Muscle of arm (tissue), 12 donors: ENCODE results near the gene STK24. TPM values are rescaled to one million over a fixed set of nuclear protein-coding genes. Genes with fewer than 3 reads are reported as not detected.
"Not testable (repeated sequence)": the region's sequence is repeated elsewhere in the genome, so short reads cannot be mapped to it uniquely, and the experiment has no call there.

Source experiments
- DNase-seq: peaks from one replicate; pipeline ENCODE4 v3.0.0-alpha.2; 2013
- polyA plus RNA-seq, 12 donors: library from polyadenylated mRNA; unstranded; fragments of 120-200 nt; gene quantifications; one replicate each; pipeline ENCODE4 v1.2.1, GENCODE V29; 2013; ENCODE audit not compliant: insufficient read length in 12 of 12

The STK24 gene
- polyA plus RNA-seq, 12 donors = 41.5 to 115 (median 46.2) TPM; not detected in 1

- no peak for DNase-seq
Measured at GRCh38 chr13:98585946-98586345, 9.0 kb upstream of the STK24 start.

- DNase-seq = no peak
Measured at GRCh38 chr13:98585398-98585754, 8.5 kb upstream of the STK24 start.

- DNase-seq = no peak
Measured at GRCh38 chr13:98584668-98585397, 7.9 kb upstream of the STK24 start.

- DNase-seq = no peak
Measured at GRCh38 chr13:98582947-98583346, 6.0 kb upstream of the STK24 start.

- no peak for DNase-seq
Measured at GRCh38 chr13:98581971-98582702, 5.2 kb upstream of the STK24 start.

GRCh38 chr13:98581381-98581780 lies 4.5 kb upstream of the STK24 start:
- DNase-seq = no peak

- no peak for DNase-seq
Measured at GRCh38 chr13:98580420-98580819, 3.5 kb upstream of the STK24 start.

- DNase-seq = no peak
Measured at GRCh38 chr13:98577836-98578285, 954 bp upstream of the STK24 start.

- no peak for DNase-seq
Measured at GRCh38 chr13:98576200-98576945, 534 bp downstream of the STK24 start.

GRCh38 chr13:98575904-98576199 lies 1.1 kb downstream of the STK24 start:
- peak; percentile 41 for DNase-seq

GRCh38 chr13:98575009-98575903 lies 1.7 kb downstream of the STK24 start:
- peak; percentile 25 for DNase-seq

- DNase-seq = no peak
Measured at GRCh38 chr13:98571955-98572662, 4.8 kb downstream of the STK24 start.

GRCh38 chr13:98570929-98571372 lies 6.0 kb downstream of the STK24 start:
- peak; percentile 30 for DNase-seq

GRCh38 chr13:98569494-98570367 lies 7.2 kb downstream of the STK24 start:
- DNase-seq = not testable (repeated sequence)

- DNase-seq = no peak
Measured at GRCh38 chr13:98568918-98569317, 8.0 kb downstream of the STK24 start.

GRCh38 chr13:98567140-98567539 lies 9.8 kb downstream of the STK24 start:
- no peak for DNase-seq

GRCh38 chr13:98565726-98566565 lies 11.0 kb downstream of the STK24 start:
- no peak for DNase-seq

- no peak for DNase-seq
Measured at GRCh38 chr13:98564204-98564603, 12.7 kb downstream of the STK24 start.

- no peak for DNase-seq
Measured at GRCh38 chr13:98563071-98563470, 13.8 kb downstream of the STK24 start.
